Stimulated activated CD4-positive, alpha-beta T cell treated with anti-CD3 and anti-CD28 coated beads, Interleukin-15, amount 100 ng/mL, for 48 hours (primary cell): ENCODE measurements around the gene BTF3L4.
A peak's percentile ranks its signal among the peaks of the same experiment; 100 is the strongest.
"Not testable (repeated sequence)": the region's sequence is repeated elsewhere in the genome, so short reads cannot be mapped to it uniquely, and the experiment has no call there.

Experiments used
- DNase-seq, 2 donors: peaks; one replicate each; pipeline ENCODE4 v3.0.0-alpha.2; 2020; ENCODE audit warnings: low read depth in 2 of 2

Gene BTF3L4

DNA sequence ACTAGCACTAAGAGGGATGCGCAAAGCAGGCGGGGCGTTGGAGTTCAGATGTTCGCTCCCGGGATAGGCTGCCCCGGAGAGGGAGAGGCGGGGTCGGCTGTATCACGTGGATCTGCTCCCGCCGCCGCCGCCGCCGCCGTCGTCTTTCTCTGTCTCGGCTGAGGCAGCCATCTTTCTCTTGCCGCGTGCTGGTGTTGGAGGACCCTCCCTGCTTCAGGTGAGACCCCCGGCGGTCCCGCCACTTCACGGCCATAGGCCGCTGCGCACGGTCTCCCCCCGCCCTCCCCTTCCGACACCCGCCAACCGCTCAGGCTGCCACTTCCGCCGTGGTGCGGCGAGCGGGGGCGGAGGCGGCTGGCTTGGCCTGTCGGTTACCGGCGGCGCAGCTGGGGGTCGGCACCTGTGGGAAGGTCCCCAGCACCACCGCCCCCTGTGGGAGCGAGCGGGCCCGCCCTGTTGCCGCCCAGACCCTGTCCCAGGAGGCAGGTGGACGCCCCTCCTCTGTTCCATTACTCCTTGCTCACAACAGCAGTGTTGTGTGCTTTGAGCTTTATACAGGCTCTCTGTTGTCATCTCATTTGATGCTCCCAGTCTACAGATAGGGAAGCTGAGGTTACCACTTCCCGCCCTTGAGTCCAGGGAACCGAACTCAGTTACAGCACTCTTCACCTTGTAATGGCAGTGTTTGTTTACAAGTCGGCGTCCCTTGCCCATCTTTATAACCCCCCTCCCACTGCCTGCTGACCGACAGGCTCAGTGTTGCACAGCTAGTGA, at the start of gene BTF3L4:
Gene BTF3L4 (plus strand): TSS at position 133 of the 774 bp plus-strand sequence. CDS start 3,553 bp downstream, outside the sequence.
- DNase-seq = peak; percentile 93 to 94

DNA sequence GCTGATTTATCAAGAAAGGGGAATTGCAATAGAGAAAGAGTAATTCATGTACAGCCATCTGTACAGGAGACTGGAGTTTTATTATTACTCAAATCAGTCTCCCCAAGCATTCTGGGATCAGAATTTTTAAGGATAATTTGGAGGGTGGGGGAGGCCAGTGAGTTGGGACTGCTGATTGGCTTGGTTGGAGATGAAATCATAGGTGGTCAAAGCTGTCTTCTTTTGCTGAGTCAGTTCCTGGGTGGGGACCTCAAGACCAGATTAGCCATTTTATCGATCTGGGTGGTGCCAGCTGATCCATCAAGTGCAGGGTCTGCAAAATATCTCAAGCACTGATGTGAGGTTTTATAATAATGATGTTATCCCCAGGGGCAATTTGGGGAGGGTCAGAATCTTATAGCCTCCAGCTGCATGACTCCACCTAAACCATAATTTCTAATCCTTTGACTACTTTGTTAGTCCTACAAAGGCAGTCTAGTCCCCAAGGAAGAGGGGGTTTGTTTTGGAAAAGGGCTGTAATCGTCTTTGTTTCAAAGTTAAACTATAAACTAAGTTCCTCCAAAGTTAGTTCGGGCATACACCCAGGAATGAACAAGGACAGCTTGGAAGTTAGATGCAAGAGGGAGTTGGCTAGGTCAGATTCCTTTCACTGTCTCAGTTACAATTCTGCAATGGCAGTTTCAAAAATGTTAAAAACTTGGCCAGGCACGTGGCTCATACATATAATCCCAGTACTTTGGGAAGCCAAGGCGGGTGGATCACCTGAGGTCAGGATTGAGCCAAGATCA, 48.7 kb upstream of the BTF3L4 start:
- DNase-seq = no peak

DNA sequence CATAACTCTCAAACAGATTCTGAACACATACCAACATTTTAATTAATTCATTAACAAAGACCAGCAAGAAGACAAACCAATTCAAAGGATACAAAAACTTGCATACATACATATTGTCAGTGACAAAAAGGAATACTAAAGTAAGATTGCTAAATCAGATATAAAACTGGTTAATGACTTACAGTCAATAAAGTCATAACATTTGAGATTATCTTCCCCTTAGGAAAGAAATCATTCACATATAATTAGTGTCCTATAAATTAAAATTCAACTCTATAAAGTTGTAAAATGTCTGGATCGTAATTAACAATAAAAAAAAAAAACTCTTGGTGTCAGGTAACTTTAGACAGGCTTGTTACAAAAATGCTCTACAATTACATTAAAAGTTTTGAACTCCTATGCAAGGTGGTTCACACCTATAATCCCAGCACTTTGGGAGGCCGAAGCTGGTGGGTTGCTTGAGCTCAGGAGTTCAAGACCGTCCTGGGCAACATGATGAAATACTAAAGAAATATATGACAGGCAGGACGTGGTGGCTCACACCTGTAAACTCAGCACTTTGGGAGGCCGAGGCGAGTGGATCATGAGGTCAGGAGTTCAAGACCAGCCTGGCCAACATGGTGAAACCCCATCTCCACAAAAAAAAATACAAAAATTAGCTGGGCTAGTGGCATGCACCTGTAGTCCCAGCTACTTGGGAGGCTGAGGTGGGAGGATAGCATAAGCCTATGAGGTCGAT, 47.9 kb upstream of the BTF3L4 start:
- DNase-seq = no peak

DNA sequence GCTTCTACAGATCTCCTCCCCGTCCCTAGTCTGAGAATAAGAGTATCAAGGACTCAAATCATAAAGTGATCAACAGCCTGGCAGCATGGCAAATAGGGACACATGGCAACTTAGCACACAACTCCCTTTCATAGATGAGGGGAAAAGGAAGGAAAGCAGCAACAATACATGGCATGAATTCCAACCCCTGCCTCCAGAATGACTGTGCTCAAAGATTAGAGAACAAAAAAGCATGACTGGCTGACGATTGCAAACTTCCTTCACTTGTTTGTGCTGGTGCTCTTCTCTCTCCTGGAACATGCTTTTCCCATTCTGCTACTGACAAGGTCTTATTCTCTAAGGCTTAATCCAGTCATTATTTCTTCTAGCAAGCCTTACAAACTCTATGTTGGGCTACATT, 34.0 kb upstream of the BTF3L4 start:
- DNase-seq = no peak

DNA sequence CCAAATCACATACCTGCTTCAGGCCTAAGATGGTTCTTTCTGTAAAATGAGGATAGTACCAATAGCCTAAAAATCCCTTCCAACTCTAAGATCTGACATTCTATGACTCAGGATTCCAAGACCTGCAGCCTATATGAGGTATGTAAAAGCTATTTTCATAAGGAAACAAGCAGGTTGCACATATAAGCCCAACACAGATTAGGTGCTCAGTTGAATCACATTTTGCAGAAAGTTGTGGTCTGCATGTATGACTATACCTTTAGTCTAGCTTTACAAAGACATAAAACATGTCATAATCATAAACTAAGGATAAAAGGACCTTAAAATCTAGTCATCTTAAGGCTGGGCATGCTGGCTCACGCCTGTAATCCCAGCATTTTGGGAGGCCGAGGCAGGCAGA, 29.8 kb upstream of the BTF3L4 start:
- DNase-seq = no peak

DNA sequence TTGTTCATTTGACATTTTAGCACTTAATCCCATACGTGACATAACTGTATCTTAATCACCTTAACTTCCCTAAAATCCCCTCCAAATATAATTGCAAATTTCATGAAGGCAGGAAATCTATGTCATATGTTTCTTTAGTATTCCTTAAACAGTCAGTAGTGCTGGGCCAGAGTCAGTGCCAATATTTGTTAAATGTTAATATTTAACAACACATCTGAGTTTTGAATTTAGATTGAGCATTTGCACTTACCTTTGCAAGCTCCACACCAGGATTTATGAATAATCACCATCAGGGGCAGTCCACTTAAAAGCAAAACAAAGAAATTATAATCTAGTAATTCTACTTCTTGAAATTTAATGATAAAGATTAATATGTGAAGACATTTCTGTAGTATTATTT, 27.8 kb upstream of the BTF3L4 start:
- DNase-seq = no peak

DNA sequence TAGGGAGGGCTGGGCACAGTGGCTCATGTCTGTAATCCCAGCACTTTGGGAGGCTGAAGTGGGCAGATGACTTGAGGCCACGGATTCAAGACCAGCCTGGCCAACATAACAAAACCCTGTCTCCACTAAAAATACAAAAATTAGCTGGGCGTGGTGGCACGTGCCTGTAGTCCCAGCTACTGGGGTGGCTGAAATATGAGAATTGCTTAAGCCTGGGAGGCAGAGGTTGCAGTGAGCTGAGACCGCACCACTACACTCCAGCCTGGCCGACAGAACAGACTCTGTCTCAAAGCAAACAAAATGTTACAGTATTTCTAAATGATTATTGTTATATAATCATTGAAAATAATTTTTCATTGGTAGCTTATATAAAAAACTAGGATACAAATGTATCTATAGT, 27.3 kb upstream of the BTF3L4 start:
- DNase-seq = not testable (repeated sequence)

DNA sequence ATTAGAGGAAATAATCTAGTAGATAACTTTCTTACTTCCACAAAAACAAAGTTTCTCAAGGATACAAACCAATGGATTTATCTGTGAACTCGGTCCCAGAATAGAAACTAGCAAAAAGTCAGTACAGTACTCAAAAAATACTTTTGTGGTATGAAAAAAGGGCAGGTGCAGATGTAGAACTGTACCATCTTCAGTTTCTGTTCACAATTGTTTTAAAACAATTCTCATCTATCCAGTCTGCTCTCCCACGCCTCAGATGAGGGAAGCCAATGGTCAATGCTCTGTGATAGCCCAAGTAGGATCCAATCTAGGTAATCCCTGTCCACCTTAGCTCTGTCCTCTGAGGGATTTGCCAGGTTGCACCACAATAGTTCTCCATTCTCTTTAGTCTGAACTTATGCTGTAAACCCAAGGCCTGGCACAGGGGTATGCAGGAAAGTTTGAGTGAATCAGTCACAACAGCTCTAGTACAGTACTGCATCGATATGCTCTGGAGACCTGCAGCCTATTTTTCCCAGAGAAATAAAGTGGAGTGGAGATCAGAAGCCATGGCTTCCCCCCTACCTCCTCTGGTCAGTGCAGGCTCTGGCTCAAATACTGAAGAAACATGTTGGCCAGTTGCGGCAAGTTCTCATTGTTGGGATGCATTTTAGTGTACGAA, 23.8 kb upstream of the BTF3L4 start:
- no peak for DNase-seq

DNA sequence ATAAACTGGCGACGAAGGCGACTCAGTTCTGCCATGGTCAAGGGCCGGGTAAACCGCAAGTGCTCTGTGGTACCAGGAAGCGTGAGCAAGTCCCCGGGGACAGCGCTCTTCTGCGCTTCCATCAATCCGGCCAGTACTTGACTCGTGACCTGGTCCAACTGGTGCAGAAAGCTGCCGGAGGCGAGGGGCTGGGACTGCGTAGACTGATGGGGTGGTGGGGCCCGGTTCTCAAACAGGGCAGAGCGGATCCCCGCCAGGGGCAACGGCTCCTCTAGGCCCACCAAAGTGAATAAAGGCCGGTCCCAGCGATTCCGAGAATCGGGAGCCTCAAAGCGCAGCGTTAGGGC, 23.3 kb upstream of the BTF3L4 start:
- no peak for DNase-seq

DNA sequence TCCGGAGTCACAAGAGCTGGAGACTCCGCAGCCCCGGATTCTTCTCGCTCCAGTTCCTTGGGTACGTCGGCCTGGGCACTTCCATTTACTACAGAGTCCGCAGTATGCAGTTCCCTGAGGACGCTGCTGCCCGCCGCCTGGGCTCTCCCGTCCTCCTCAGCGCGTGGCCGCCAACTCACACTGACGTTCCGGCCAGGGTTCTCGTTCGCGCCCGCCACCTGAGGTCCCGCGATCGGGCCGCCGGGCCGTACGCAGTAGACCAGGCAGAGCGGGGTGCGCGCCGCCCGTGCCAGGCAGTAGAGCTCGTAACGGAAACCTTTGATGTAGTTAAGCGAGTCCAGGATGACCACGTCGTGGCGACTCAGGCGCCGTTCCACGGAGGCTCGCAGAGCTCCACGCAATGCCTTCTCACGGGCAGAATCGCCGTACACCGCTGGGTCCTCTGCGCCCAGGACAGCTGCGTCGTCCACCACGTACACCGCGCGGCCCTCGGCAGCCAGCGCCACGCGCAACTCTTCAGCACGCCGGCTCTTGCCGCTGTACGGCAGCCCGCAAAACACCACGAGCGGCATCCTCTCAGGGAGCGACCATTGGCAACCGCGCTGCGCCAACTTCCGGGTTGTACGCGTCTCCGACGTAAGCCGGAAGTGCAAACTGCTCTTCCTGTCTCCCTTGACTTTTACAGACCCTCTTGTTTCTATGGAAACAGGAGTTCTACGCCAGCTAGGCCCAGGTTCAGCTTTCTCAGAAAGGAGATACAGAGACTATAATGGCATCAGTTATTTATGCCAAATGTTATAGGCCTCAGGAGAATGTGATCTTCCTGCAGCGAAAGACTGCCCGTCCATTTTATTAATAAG, 22.7 kb upstream of the BTF3L4 start, which contains the start of gene KTI12:
Gene KTI12 (minus strand): TSS at position 621 of the 860 bp plus-strand sequence. CDS start 49 bp downstream, at position 572.
- peak; percentile 75 to 77 for DNase-seq

DNA sequence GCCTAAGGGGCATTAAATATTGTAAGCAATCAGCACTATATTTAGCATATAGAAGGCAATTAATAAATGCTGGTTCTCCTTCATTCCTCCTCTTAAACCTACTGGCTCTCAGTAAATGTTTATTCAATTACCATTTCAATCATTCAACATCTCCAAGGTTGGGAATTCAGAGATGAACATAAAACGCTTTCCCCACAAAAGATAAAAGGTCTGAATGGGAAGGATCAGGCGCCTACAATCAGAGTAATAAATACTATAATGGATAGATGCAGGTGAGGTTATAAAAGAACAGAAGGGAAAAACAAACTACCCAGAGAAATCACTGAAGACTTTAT, 22.1 kb upstream of the BTF3L4 start:
- DNase-seq = no peak

DNA sequence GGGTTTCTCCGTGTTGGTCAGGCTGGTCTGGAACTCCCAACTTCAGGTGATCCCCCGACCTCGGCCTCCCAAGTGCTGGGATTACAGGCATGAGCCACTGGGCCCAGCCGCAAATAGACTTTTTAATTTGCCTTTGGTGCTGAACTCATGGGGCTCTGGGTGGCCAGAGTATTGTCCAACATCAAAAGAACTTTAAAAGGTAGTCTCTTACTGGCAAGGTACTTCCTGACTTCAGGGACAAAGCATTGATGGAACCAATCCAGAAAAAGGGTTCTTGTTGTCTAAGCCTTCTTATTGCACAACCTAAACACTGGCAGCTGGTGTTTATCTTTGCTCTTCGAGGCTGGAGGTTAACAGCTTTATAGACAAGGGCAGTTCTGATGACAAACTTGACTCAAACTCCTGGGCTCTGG, 18.7 kb upstream of the BTF3L4 start:
- no peak for DNase-seq

DNA sequence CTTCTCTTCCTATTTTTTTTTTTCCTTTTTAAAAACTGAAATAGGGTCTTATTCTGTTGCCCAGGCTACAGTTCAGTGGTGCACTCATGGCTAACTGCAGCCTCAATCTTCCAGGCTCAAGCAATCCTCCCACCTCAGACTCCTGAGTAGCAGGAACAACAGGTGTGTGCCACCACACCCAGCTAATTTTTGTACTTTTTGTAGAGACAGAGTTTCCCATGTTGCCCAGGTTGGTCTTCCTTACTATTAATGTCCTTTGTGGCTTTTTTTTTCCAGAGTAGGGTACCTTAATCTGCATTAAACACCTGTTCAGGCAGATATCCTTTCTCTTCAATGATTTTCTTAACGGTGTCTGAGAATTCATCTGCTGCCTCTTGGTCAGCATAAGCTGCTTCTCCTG, 18.2 kb upstream of the BTF3L4 start:
- DNase-seq = no peak

DNA sequence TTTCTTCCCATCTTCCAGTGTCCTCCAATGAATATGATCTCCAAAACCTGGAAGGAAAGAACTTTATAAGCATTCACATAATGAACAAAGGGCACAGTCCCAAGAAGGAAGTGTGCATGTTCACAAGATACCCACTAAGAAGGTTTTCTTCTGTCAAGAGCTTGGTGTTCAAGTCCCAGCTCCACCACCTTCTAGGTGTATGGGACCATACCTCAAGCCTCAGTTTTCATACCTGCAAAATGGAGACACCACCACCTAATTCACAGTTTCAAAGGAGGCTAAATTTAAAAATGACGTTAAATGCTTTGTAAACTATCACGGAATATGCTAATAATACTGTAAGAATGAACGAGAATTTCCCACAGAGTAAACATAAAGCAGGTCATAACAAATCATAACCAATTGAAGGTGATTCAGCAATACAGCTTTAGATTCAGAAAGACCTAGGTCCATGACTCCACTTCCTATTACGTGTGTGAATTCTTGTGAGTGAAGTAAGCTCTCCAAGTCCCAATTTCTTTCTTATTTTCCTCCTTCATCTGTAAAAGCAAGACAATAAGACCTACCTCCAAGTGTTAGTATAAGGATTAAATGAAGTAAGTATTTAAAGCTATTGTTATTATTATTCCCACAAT, 14.4 kb upstream of the BTF3L4 start:
- no peak for DNase-seq

DNA sequence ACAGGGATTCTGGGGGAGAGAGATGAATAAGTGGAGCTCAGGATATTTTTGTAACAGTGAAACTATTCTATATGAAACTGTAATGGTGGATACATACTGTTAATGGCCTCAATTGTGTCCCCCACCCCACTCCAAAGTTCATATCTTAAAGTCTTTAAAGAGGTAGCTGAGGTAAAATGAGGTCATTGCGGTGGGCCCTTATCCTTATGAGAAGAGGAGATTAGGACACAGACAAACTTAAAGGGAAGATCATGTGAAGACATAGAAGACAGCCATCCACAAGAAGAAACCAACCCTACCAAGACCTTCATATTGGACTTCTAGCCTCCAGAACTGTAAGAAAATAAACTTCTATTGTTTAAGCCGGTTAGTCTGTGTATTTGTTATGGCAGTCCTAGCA, 10.9 kb upstream of the BTF3L4 start:
- DNase-seq = no peak

DNA sequence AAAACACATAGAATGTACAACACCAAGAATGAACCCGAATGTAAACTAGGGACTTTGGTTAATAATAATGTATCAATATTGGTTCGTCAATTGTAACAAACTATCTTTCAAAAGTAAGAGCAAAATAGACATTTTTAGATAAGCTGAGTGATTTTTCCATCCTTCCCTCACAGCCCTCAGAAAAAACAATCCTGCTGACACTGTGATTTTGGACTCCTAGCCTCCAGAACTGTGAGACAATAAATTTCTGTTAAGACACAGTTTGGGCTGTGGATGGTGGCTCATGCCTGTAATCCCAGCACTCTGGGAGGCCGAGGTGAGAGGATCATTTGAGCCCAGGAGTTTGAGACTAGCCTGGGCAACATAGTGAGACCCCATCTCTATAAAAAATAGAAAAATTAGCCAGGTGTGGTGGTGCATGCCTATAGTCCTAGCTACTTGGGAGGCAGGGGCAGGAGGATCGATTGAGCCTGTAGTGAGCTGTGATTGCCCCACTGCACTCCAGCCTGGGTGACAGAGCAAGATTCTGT, 10.4 kb upstream of the BTF3L4 start:
- not testable (repeated sequence) for DNase-seq

DNA sequence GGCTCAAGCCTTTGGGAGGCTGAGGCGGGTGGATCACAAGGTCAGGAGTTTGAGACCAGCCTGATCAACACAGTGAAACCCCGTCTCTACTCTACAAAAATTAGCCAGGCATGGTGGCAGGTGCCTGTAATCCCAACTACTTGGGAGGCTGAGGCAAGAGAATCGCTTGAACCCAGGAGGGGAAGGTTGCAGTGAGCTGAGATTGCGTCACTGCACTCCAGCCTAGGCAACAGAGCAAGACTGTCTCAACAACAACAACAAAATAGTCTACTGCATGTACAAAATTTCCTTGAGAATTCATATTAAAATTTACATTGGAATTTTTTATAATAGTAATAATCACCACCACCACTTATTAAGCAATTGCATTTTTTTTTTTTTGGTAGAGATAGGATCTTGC, 6.8 kb upstream of the BTF3L4 start:
- DNase-seq = not testable (repeated sequence)

DNA sequence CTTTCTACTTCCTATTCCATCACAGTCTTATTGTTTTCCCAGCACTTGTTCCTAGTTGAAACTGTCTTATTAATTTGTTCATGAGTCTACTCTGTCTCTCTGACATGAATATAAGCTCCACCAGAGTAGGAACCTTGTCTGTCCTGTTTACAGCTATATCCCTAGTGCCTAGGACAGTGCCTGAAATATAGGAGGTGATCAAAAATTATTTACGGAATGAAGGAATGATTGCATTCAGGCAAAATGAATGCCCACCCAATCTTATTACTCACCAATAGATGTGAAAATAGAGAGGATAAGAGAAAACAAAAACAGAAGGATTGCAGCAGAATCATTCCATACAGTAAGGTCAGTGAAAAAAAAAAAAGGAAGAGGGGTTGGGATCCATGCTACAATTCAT, 2.2 kb upstream of the BTF3L4 start:
- DNase-seq = no peak

DNA sequence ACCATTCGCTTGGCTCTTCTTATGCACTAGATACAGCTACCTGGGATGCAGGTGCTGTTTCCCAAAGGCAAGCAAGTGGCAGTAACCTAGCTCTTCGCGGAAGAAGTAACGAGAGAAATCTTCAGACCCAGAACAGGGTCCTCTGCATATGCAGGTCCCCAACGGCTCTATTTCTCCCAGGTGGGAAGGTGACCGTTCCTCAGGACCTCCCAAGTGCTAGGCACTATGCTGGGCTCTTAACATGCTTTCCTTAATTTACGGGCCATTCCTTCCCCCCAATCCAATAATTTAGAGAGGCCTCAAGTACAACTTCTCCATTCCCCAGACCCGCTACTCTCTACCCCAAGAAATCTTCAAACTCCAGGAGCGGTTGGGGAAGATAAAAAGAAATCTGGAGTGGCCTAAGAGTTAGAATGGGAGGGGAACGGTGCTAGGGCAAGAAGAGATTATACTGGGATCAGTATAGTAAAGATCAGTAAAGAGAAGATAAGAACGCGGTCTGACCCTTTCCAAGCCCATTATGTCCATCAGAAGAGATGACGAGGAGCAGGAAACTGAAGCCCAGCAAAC, 1.5 kb upstream of the BTF3L4 start:
- DNase-seq = no peak
